Activated T-helper 1 cell treated with anti-CD3 and anti-CD28 coated beads, Interleukin-12 subunit alpha, Interleukin-12 subunit beta, Interleukin-2, Interleukin-4 antibody, amounts not matched to agents 30 ng/mL and 10 ng/mL and 1 ng/mL, durations not matched to agents 14 hours and 24 hours and 36 hours (primary cell): Measurements from ENCODE around the gene TNFRSF17. TPM values are rescaled to one million over a fixed set of nuclear protein-coding genes. Genes with fewer than 3 reads are reported as not detected.

ENCODE experiments used
- DNase-seq: peaks from one replicate; pipeline ENCODE4 v3.0.0; 2021; ENCODE audit warnings: low spot score
- H3K27ac Mint-ChIP-seq: one replicate; pipeline ENCODE4 v1.8.0; 2021; ENCODE audit warnings: mild to moderate bottlenecking, mixed read lengths
- H3K27me3 Mint-ChIP-seq: one replicate; pipeline ENCODE4 v1.8.0; 2022; ENCODE audit warnings: mild to moderate bottlenecking, moderate library complexity, mixed read lengths; ENCODE audit not compliant: insufficient read depth
- H3K36me3 Mint-ChIP-seq: one replicate; pipeline ENCODE4 v1.8.0; 2021; ENCODE audit warnings: low read depth, mixed read lengths
- H3K4me1 Mint-ChIP-seq: one replicate; pipeline ENCODE4 v1.8.0; 2021; ENCODE audit warnings: low read depth, mixed read lengths
- H3K4me3 Mint-ChIP-seq: one replicate; pipeline ENCODE4 v1.8.0; 2021; ENCODE audit warnings: mild to moderate bottlenecking, moderate library complexity, mixed read lengths
- H3K9me3 Mint-ChIP-seq: one replicate; pipeline ENCODE4 v1.8.0; 2021; ENCODE audit warnings: mixed read lengths
- intact Hi-C: fragments of 100-400 bp; cut with micrococcal nuclease; formaldehyde crosslinking; loops from one replicate; pipeline ENCODE4 v1.15.1; 2024
- total RNA-seq: library from RNA; stranded (reverse); gene quantifications from 2 replicates; pipeline ENCODE4 v1.2.3, GENCODE V29; 2022

Gene TNFRSF17
- total RNA-seq, 1 donor from 2014 or later: not detected

GRCh38 chr16:11994143-11995119 lies 29.4 kb downstream of the TNFRSF17 start:
- H3K4me3 Mint-ChIP-seq: no peak overlapping the region
- intact Hi-C loops: no loop called here
- no peak for DNase-seq
- no peaks in the 10 kb centered on the region for H3K9me3 Mint-ChIP-seq
- H3K36me3 Mint-ChIP-seq: no peaks in the 10 kb centered on the region
- no peaks in the 10 kb centered on the region for H3K27me3 Mint-ChIP-seq
- peaks cover 3% of the 10 kb centered on the region for H3K4me1 Mint-ChIP-seq
- H3K27ac Mint-ChIP-seq: no peak overlapping the region

- Mint-ChIP-seq H3K27me3 (no peaks in the 10 kb centered on the region), H3K27ac (no peak overlapping the region), H3K4me3 (no peak overlapping the region), H3K9me3 (no peaks in the 10 kb centered on the region), H3K36me3 (no peaks in the 10 kb centered on the region), H3K4me1 (no peaks in the 10 kb centered on the region)
- no peak for DNase-seq
- intact Hi-C loops: no loop called here
Observed at GRCh38 chr16:11996433-11997330, 31.7 kb downstream of the TNFRSF17 start.

- no peaks in the 10 kb centered on the region for H3K27me3 Mint-ChIP-seq
- no peaks in the 10 kb centered on the region for H3K36me3 Mint-ChIP-seq
- no peak overlapping the region for H3K4me3 Mint-ChIP-seq
- no peak overlapping the region for H3K27ac Mint-ChIP-seq
- intact Hi-C loops: no loop called here
- H3K9me3 Mint-ChIP-seq: no peaks in the 10 kb centered on the region
- no peaks in the 10 kb centered on the region for H3K4me1 Mint-ChIP-seq
- no peak for DNase-seq
Observed at GRCh38 chr16:12000032-12000431, 35.0 kb downstream of the TNFRSF17 start.

GRCh38 chr16:12002447-12003006 lies 37.5 kb downstream of the TNFRSF17 start:
- intact Hi-C loops: no loop called here
- H3K4me3 Mint-ChIP-seq: no peak overlapping the region
- H3K27me3 Mint-ChIP-seq: no peaks in the 10 kb centered on the region
- H3K9me3 Mint-ChIP-seq: no peaks in the 10 kb centered on the region
- no peak for DNase-seq
- H3K36me3 Mint-ChIP-seq: no peaks in the 10 kb centered on the region
- no peak overlapping the region for H3K27ac Mint-ChIP-seq
- no peaks in the 10 kb centered on the region for H3K4me1 Mint-ChIP-seq

- Mint-ChIP-seq H3K9me3 (no peaks in the 10 kb centered on the region), H3K4me1 (peaks cover 8% of the 10 kb centered on the region), H3K4me3 (no peak overlapping the region)
Observed at GRCh38 chr16:12006637-12007036, 41.6 kb downstream of the TNFRSF17 start.

GRCh38 chr16:12009462-12009861 lies 44.5 kb downstream of the TNFRSF17 start:
- H3K4me3 Mint-ChIP-seq: no peak overlapping the region
- DNase-seq: no peak
- H3K27ac Mint-ChIP-seq: no peak overlapping the region
- H3K4me1 Mint-ChIP-seq: peaks cover 8% of the 10 kb centered on the region
- H3K27me3 Mint-ChIP-seq: no peaks in the 10 kb centered on the region
- H3K36me3 Mint-ChIP-seq: peaks cover 3% of the 10 kb centered on the region
- intact Hi-C loops: no loop called here
- no peaks in the 10 kb centered on the region for H3K9me3 Mint-ChIP-seq

More at GRCh38 chr16:12006637-12007036, 41.6 kb downstream of the TNFRSF17 start:
- Mint-ChIP-seq H3K27me3 (no peaks in the 10 kb centered on the region), H3K27ac (no peak overlapping the region), H3K36me3 (peaks cover 1% of the 10 kb centered on the region)
- intact Hi-C loops: no loop called here
- DNase-seq: no peak

GRCh38 chr16:12009922-12010321 lies 44.9 kb downstream of the TNFRSF17 start:
- no peak for DNase-seq
- H3K9me3 Mint-ChIP-seq: no peaks in the 10 kb centered on the region
- no peak overlapping the region for H3K4me3 Mint-ChIP-seq
- intact Hi-C loops: no loop called here
- peaks cover 8% of the 10 kb centered on the region for H3K4me1 Mint-ChIP-seq
- peaks cover 3% of the 10 kb centered on the region for H3K36me3 Mint-ChIP-seq
- no peaks in the 10 kb centered on the region for H3K27me3 Mint-ChIP-seq
- H3K27ac Mint-ChIP-seq: no peak overlapping the region

GRCh38 chr16:12010388-12011251 lies 45.6 kb downstream of the TNFRSF17 start:
- Mint-ChIP-seq H3K9me3 (no peaks in the 10 kb centered on the region), H3K4me3 (no peak overlapping the region), H3K27ac (no peak overlapping the region), H3K27me3 (no peaks in the 10 kb centered on the region), H3K36me3 (peaks cover 3% of the 10 kb centered on the region), H3K4me1 (peaks cover 8% of the 10 kb centered on the region)
- DNase-seq: no peak
- intact Hi-C loops: no loop called here

GRCh38 chr16:12011565-12011964 lies 46.6 kb downstream of the TNFRSF17 start:
- Mint-ChIP-seq H3K9me3 (no peaks in the 10 kb centered on the region), H3K27ac (no peak overlapping the region), H3K27me3 (no peaks in the 10 kb centered on the region), H3K4me1 (peaks cover 8% of the 10 kb centered on the region), H3K4me3 (no peak overlapping the region), H3K36me3 (peaks cover 3% of the 10 kb centered on the region)
- intact Hi-C loops: no loop called here
- DNase-seq: no peak

- H3K4me3 Mint-ChIP-seq: no peak overlapping the region
- H3K36me3 Mint-ChIP-seq: peaks cover 2% of the 10 kb centered on the region
- intact Hi-C loops: no loop called here
- H3K27me3 Mint-ChIP-seq: no peaks in the 10 kb centered on the region
- H3K9me3 Mint-ChIP-seq: no peaks in the 10 kb centered on the region
- H3K4me1 Mint-ChIP-seq: no peaks in the 10 kb centered on the region
- DNase-seq: no peak
- H3K27ac Mint-ChIP-seq: no peak overlapping the region
Observed at GRCh38 chr16:12016291-12016947, 51.4 kb downstream of the TNFRSF17 start.

- peaks cover 3% of the 10 kb centered on the region for H3K36me3 Mint-ChIP-seq
- no peak for DNase-seq
- no peaks in the 10 kb centered on the region for H3K9me3 Mint-ChIP-seq
- intact Hi-C loops: no loop called here
- no peak overlapping the region for H3K4me3 Mint-ChIP-seq
- H3K4me1 Mint-ChIP-seq: no peaks in the 10 kb centered on the region
- no peak overlapping the region for H3K27ac Mint-ChIP-seq
- no peaks in the 10 kb centered on the region for H3K27me3 Mint-ChIP-seq
Observed at GRCh38 chr16:12017558-12017957, 52.5 kb downstream of the TNFRSF17 start.
